GM12874 (cell line): ENCODE measurements around the gene BSG.

Source experiments
- TF ChIP-seq, protein P1 (sequence below): IDR thresholded peaks from 2 replicates; pipeline ENCODE4 v1.5.1; 2011; ENCODE audit warnings: low read depth, mild to moderate bottlenecking, control low read depth, low read length, moderate library complexity; ENCODE audit not compliant: insufficient read depth

The BSG gene

DNA sequence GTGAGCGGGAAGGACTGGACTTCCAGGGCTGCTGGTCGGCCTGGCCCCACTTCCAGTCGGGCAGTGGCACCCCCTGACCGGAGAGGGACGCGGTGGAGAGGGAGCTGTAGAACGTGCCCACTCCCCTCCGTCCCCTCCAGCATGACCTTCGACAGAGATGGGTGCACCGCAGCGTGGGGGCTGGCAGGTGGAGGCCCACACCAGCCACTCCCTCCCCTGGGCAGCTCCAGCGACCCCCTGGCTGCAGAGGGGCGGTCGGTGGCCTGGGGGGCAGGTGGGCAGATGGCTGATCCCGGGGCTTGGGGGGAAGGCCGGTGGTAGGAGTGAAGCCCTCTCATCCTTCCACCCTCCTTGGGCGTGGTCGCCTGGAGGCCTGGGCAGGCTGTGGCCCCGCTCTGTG is 19.7 kb downstream of the BSG start:
- TF ChIP-seq, protein P1, sequence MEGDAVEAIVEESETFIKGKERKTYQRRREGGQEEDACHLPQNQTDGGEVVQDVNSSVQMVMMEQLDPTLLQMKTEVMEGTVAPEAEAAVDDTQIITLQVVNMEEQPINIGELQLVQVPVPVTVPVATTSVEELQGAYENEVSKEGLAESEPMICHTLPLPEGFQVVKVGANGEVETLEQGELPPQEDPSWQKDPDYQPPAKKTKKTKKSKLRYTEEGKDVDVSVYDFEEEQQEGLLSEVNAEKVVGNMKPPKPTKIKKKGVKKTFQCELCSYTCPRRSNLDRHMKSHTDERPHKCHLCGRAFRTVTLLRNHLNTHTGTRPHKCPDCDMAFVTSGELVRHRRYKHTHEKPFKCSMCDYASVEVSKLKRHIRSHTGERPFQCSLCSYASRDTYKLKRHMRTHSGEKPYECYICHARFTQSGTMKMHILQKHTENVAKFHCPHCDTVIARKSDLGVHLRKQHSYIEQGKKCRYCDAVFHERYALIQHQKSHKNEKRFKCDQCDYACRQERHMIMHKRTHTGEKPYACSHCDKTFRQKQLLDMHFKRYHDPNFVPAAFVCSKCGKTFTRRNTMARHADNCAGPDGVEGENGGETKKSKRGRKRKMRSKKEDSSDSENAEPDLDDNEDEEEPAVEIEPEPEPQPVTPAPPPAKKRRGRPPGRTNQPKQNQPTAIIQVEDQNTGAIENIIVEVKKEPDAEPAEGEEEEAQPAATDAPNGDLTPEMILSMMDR, result no peak

DNA sequence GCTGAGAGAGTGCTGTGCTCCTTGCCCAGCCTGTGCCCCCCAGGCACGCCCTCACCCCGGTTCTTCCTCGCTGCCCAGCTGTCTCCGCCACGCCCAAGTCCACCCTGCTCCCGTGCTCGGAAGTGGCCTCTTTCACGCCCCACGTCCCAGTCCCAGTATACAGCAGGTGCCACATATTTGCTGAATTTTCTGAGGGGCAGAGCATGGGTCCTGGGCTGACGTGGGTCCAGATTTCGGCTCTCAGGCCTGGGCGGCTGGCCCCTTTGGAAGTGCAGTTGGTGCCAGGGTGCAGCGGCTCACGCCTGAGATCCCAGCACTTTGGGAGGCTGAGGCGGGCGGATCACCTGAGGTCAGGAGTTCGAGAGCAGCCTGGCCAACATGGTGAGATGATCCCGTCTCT is 20.7 kb downstream of the BSG start:
- TF ChIP-seq, protein P1, result no peak

DNA sequence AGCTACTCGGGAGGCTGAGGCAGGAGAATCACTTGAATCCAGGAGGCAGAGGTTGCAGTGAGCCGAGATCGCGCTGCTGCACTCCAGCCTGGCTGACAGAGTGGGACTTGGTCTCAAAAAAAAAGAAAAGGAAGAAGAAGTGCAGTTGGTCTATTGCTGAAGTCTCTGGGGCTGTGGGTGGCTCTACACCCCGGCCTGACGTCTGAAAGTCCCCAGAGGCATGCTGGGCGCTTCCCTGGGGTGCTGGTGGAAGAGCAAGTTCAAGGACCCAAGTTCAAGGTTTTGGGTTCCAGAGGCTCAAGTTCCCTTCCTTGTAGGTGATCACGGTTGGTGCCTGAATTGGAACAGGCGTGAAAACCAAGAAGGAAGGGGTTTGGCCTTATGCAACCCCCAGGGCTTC is 21.1 kb downstream of the BSG start:
- TF ChIP-seq, protein P1, result no peak

DNA sequence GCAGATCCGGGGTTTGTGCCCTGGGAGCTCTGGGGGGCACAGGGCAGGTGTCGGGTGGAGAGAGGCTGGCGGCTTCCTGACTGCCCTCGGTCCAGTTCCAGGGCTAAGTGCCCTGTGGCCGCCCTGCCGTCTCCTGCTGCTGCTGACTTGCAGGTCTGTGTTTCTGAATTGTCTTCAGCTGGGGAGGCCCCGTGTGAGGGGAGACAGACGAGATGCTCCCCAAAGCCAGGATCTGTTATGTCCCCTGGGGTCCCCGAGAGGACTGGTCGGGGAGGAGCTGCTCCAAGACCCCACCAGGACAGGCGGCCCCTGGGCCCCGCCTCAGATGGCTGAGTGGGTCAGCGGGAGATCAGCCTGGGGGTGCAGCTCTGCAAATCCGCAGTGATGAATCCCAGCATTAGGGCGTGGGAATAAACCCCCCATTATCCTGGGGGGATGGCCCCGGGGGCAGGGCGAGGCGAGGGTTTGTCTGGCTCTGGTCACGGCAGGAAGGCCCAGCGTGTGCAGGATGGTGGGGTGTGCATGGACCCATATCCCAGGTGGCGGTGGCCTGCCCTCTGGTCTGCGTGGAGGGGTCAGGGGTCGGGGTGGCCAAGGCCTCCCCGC is 22.0 kb downstream of the BSG start:
- TF ChIP-seq, protein P1, result no peak

DNA sequence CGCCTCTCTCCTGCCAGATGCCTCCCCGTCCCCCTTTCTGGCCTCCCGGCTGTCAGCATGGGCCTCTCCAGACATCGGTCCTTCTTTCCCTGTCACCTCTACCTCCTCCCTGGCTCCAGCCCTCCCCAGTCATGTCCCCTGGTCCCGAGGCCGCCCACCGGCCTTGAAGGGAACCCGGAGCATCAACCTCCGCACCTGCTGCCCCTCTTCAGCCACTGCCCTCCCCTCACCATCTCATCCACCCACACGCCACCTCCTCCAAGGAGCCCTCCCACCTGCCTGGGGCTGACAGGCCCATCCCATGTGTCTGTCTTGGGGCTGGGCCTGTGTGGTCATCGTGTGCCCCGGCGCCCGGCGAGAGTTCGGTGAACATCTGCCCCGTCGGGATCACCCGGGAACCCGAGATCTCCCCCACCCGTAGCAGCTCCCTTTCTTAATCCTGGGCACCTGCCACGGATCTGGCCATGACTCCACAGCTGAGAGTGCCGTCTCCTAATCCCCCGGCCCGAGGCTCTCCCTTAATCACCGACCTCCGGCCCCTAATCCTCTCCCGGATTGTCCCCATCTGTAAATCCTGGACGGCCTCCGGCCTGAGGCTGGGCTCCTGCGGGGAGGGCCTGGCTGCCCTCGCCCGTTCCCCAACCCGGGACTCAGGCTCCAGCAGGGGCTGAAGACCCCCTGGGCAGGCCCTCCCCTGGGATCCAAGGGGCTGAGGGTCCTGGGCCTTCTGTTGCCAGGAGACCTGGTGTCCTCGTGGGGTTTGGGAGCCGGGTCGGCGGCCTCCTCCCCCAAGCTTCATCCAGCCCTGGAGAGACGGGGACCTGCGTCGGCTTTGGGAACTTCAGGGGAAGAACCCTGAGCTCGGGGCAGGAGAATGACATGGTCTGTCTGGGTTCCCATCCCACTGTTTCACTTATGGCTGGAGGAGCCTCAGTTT is 23.2 kb downstream of the BSG start:
- TF ChIP-seq, protein P1, result no peak

DNA sequence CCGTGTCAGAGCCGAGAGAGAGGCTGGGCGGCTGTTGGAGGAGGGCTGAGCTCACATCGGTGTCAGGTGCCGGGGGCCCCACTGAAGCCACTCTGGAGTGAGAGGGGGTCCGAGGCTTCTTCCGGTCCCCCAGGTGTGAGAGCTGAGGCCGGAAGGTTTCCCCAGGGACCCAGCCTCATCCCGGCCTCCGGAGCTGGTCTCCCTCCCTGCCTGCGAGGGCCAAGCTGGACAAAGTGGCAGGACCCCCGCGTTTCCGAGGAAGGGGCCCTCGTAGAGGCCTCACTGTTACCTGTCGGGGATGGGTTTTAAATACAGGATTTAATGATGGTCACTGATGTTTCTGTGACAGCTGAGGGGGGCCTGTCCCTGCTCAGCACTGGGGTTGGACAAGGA is 23.9 kb downstream of the BSG start:
- TF ChIP-seq, protein P1, result no peak

DNA sequence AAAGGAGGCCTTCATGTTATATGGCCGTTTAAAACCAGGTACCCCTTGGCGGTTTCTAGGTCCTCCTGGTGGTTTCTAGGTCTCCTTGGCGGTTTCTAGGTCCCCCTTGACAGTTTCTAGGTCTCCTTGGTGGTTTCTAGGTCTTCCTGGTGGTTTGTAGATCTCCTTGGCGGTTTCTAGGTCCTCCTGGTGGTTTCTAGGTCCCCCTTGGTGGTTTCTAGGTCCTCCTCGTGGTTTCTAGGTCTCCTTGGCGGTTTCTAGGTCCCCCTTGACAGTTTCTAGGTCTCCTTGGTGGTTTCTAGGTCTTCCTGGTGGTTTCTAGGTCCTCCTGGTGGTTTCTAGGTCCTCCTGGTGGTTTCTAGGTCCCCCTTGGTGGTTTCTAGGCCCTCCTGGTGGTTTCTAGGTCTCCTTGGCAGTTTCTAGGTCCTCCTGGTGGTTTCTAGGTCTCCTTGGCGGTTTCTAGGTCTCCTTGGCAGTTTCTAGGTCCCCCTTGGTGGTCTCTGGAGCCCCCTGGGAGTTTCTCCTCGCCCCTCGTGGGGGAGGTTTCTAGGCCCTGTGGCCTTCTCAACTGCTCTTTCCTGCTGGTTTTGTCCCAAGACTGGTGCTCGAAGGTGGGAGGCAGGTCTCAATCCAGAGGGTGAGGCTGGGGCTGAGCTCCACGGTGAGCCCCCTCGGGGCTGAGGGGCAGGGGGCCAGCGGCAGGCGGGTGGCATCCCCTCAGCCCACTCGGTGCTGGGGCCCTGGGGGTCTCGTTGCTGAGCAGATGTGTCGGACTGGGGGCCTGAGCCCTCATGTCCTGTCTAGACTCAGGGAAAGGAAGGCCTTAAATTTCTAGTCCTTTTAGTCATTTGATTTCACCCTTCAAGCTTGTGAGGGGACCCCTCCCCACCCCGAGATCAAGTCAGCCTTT is 25.3 kb downstream of the BSG start:
- TF ChIP-seq, protein P1, result no peak
